Endothelial cell of umbilical vein (primary cell): ENCODE measurements around the gene MAP2K4. TPM values are rescaled to one million over a fixed set of nuclear protein-coding genes. Genes with fewer than 3 reads are reported as not detected.

Experiments used
- BruUV-seq: library from RNA; stranded (reverse); fragments of 400-500 nt; replicated peaks from 2 replicates; lab custom pipeline; 2021; lab: Mats Ljungman, UMichigan
- CTCF ChIA-PET: fragments of 300-600, 350-600 bp; sonication (Branson Sonifier 250); formaldehyde crosslinking; loops from one replicate; lab custom pipeline; 2021; ENCODE audit warnings: antibody characterized with exemption, inconsistent platforms; lab: Charles Lee
- POLR2A ChIA-PET: fragments of 300-600, 350-600 bp; sonication (Branson Sonifier 250); formaldehyde crosslinking; loops from one replicate; lab custom pipeline; 2021; ENCODE audit warnings: antibody characterized with exemption, inconsistent platforms; lab: Charles Lee
- DNase-seq: peaks from one replicate; pipeline ENCODE4 v3.0.0-alpha.2; 2011; ENCODE audit warnings: low read depth, low spot score
- FAIRE-seq: peaks from 2 replicates; lab custom pipeline; 2011; peaks lifted over from hg19 to GRCh38; lab: Jason Lieb, UNC
- H2AFZ ChIP-seq: 2 replicates; pipeline ENCODE4 v1.6.0; 2012; ENCODE audit warnings: low read depth, low read length, control low read depth, inconsistent platforms
- H3K27ac ChIP-seq: 2 replicates; pipeline ENCODE4 v1.5.1; 2011; ENCODE audit warnings: low read depth, mild to moderate bottlenecking, control low read depth, low read length, moderate library complexity; ENCODE audit not compliant: insufficient read depth
- H3K27me3 ChIP-seq, 2 experiments: 2 replicates each; pipeline versions ENCODE4 v1.6.0 to v1.6.1; 2011; ENCODE audit warnings: low read length in 2 of 2, mixed read lengths in 1 of 2; ENCODE audit not compliant: control insufficient read depth in 2 of 2, insufficient read depth in 2 of 2
- H3K36me3 ChIP-seq, 2 experiments: 2 replicates in 1 of 2; 3 replicates in 1 of 2; pipeline ENCODE4 v1.5.1; 2011; ENCODE audit warnings: low read length in 2 of 2, mild to moderate bottlenecking in 1 of 2, moderate library complexity in 1 of 2; ENCODE audit not compliant: control insufficient read depth in 2 of 2, insufficient read depth in 2 of 2; ENCODE audit errors: extremely low read depth in 1 of 2
- H3K4me1 ChIP-seq: 3 replicates; pipeline ENCODE4 v1.5.1; 2011; ENCODE audit warnings: mild to moderate bottlenecking, low read length; ENCODE audit not compliant: control insufficient read depth, insufficient read depth; ENCODE audit errors: extremely low read depth
- H3K4me2 ChIP-seq: 2 replicates; pipeline ENCODE4 v1.6.1; 2011; ENCODE audit warnings: low read length, control low read depth, mixed read lengths; ENCODE audit not compliant: insufficient read depth
- H3K4me3 ChIP-seq, 3 experiments: fragments of 200-600 bp in 1 of 3; sonication (generic), shearing (Covaris generic) in 1 of 3; replicated peaks in 1 of 3; 2 replicates each; pipeline ENCODE4 v1.5.1; 2011 to 2016; ENCODE audit warnings: control low read depth in 3 of 3, low read length in 3 of 3, mild to moderate bottlenecking in 2 of 3, inconsistent platforms in 1 of 3, low read depth in 1 of 3, moderate library complexity in 1 of 3; ENCODE audit not compliant: insufficient read depth in 1 of 3
- H3K79me2 ChIP-seq: 2 replicates; pipeline ENCODE4 v1.6.0; 2012; ENCODE audit warnings: low read length, inconsistent platforms; ENCODE audit not compliant: control insufficient read depth, insufficient read depth
- H3K9ac ChIP-seq: replicated peaks from 2 replicates; pipeline ENCODE3; 2011; ENCODE audit warnings: low read length, control low read depth; ENCODE audit not compliant: insufficient read depth; ENCODE audit errors: extremely low read depth
- H3K9me1 ChIP-seq: replicated peaks from 3 replicates; pipeline ENCODE4 v1.6.0; 2011; ENCODE audit warnings: mild to moderate bottlenecking, low read length; ENCODE audit not compliant: control insufficient read depth, insufficient read depth; ENCODE audit errors: extremely low read depth
- H3K9me3 ChIP-seq: replicated peaks from 2 replicates; pipeline ENCODE4 v1.5.1; 2012; ENCODE audit warnings: low read length, inconsistent platforms; ENCODE audit not compliant: control insufficient read depth, insufficient read depth
- H4K20me1 ChIP-seq: replicated peaks from 2 replicates; pipeline ENCODE3; 2011; ENCODE audit warnings: mild to moderate bottlenecking, low read length; ENCODE audit not compliant: control insufficient read depth, insufficient read depth; ENCODE audit errors: extremely low read depth
- CTCF ChIP-seq, 2 donors: IDR thresholded peaks; 1 replicate in 1 of 2; 2 replicates in 1 of 2; pipeline ENCODE4 v1.5.1; 2011; ENCODE audit warnings: low read length in 2 of 2, mild to moderate bottlenecking in 2 of 2, moderate library complexity in 2 of 2, control low read depth in 1 of 2, inconsistent platforms in 1 of 2, low read depth in 1 of 2; ENCODE audit not compliant: insufficient read depth in 1 of 2; ENCODE audit errors: extremely low read depth in 1 of 2
- EZH2 ChIP-seq: IDR thresholded peaks from 2 replicates; pipeline ENCODE4 v1.6.1; 2012; ENCODE audit warnings: borderline replicate concordance, low read depth, mild to moderate bottlenecking, moderate library complexity, low read length, inconsistent platforms; ENCODE audit not compliant: severe bottlenecking
- FOS ChIP-seq: IDR thresholded peaks from 2 replicates; pipeline ENCODE4 v1.6.1; 2011; ENCODE audit warnings: mild to moderate bottlenecking, low read length, moderate library complexity, borderline replicate concordance; ENCODE audit not compliant: insufficient read depth
- GATA2 ChIP-seq: IDR thresholded peaks from 2 replicates; pipeline ENCODE4 v1.7.0; 2011; ENCODE audit warnings: low read depth, mild to moderate bottlenecking, moderate library complexity, mixed read lengths, low read length; ENCODE audit not compliant: insufficient read length, insufficient read depth
- JUN ChIP-seq: IDR thresholded peaks from 2 replicates; pipeline ENCODE4 v1.6.1; 2011; ENCODE audit warnings: borderline replicate concordance, low read depth; ENCODE audit not compliant: insufficient read length, insufficient read depth
- MAX ChIP-seq: IDR thresholded peaks from 2 replicates; pipeline ENCODE4 v1.6.1; 2011; ENCODE audit not compliant: insufficient read depth, insufficient read length
- MYC ChIP-seq: IDR thresholded peaks from one replicate; pipeline ENCODE4 v1.6.1; 2011; ENCODE audit warnings: mild to moderate bottlenecking, low read depth, low read length
- POLR2A ChIP-seq: IDR thresholded peaks from 2 replicates; pipeline ENCODE4 v1.6.1; 2012; ENCODE audit warnings: low read depth, mild to moderate bottlenecking, control low read depth, low read length
- POLR2AphosphoS5 ChIP-seq: IDR thresholded peaks from 2 replicates; pipeline ENCODE4 v1.6.1; 2012; ENCODE audit warnings: low read depth, mild to moderate bottlenecking, control low read depth, low read length, moderate library complexity; ENCODE audit not compliant: insufficient read depth
- dilution Hi-C: fragments of 300-500 bp; cut with MboI; formaldehyde crosslinking; loops from one replicate; pipeline ENCODE4 v1.15.0; 2019; ENCODE audit warnings: low sequenced_read_pairs; ENCODE audit not compliant: extremely low pct_ligation_motif_present
- intact Hi-C: fragments of 100-400 bp; cut with micrococcal nuclease; formaldehyde crosslinking; loops from one replicate; pipeline ENCODE4 v1.10.0; 2022
- polyA plus RNA-seq, 4 experiments: library from polyadenylated mRNA; depleted of rRNA in 3 of 4; stranded (reverse) in 3 of 4; unstranded in 1 of 4; fragments of >200 nt; gene quantifications; 2 replicates each; pipeline versions ENCODE4 v1.2.1 to v1.2.3, GENCODE V29; 2011 to 2012; ENCODE audit warnings: missing spikeins in 1 of 4
- total RNA-seq: library from RNA; stranded (reverse); gene quantifications from 2 replicates; pipeline ENCODE4 v1.2.3, GENCODE V29; 2021

Gene MAP2K4
- total and polyA plus RNA-seq, 2 donors (not counting 3 experiments of a cell fraction or from before 2014, with no cell fraction given), result 8.6 to 17.5 TPM

GRCh38 chr17:12085076-12085949 is 64.6 kb downstream of the MAP2K4 start:
- no peak overlapping the region for H3K4me2 ChIP-seq
- peaks cover 13% of the 10 kb centered on the region for H3K4me1 ChIP-seq
- ChIA-PET POLR2A (no interaction called here), CTCF (interaction anchor here (1.3 kb wide), 1 partner anchor 7 kb away, joined by 4 read pairs; no protein-coding TSS in a partner anchor)
- H3K36me3 ChIP-seq, result no peaks in the 10 kb centered on the region
- no peak overlapping the region for H3K4me3 ChIP-seq
- no peak overlapping the region for H3K9ac ChIP-seq
- H2AFZ ChIP-seq, result no peak overlapping the region
- no peaks in the 10 kb centered on the region for H3K9me3 ChIP-seq
- H3K9me1 ChIP-seq, result no peaks in the 10 kb centered on the region
- intact Hi-C loops (no loop called here), dilution Hi-C loops (no loop called here)
- peaks cover 4% of the 10 kb centered on the region for H3K79me2 ChIP-seq
- TF ChIP-seq POLR2AphosphoS5 (no peak), MAX (no peak), MYC (no peak), POLR2A (no peak), EZH2 (no peak), FOS (no peak), JUN (no peak), GATA2 (no peak), CTCF (IDR thresholded peaks at IDR 0.05; ENCODE audit: extremely low read depth in 1 of 2, insufficient read depth in 1 of 2, low read depth in 1 of 2, low read length in 2 of 2) (no peak)
- no peaks in the 10 kb centered on the region for H3K27me3 ChIP-seq
- H4K20me1 ChIP-seq, result no peaks in the 10 kb centered on the region
- DNase-seq (no peak), FAIRE-seq (no peak)
- BruUV-seq, result no TSS peak
- no peak overlapping the region for H3K27ac ChIP-seq
